Panc1 (cell line): Measurements from ENCODE around the gene CFAP100.

Experiments used
- POLR2AphosphoS5 ChIP-seq: IDR thresholded peaks from 2 replicates; pipeline ENCODE4 v1.6.1; 2012; ENCODE audit warnings: mild to moderate bottlenecking, low read depth, low read length, moderate library complexity
- REST ChIP-seq, 2 experiments: IDR thresholded peaks; 2 replicates each; pipeline ENCODE4 v1.6.1; 2011 to 2012; ENCODE audit warnings: low read depth in 2 of 2, control low read depth in 1 of 2, low read length in 1 of 2, mild to moderate bottlenecking in 1 of 2, moderate library complexity in 1 of 2; ENCODE audit not compliant: insufficient read depth in 1 of 2
- SIN3A ChIP-seq: IDR thresholded peaks from 2 replicates; pipeline ENCODE4 v1.6.1; 2012; ENCODE audit warnings: low read depth, mild to moderate bottlenecking, low read length, moderate library complexity, borderline replicate concordance; ENCODE audit not compliant: insufficient read depth
- TCF7L2 ChIP-seq: IDR thresholded peaks from 2 replicates; pipeline ENCODE4 v1.6.1; 2011; ENCODE audit warnings: mild to moderate bottlenecking, low read depth, low read length, inconsistent platforms
- TF ChIP-seq, protein P1 (sequence below): fragments of 450-650 bp; IDR thresholded peaks from 2 replicates; pipeline ENCODE4 v1.5.1; 2017; ENCODE audit warnings: mild to moderate bottlenecking

DNA sequence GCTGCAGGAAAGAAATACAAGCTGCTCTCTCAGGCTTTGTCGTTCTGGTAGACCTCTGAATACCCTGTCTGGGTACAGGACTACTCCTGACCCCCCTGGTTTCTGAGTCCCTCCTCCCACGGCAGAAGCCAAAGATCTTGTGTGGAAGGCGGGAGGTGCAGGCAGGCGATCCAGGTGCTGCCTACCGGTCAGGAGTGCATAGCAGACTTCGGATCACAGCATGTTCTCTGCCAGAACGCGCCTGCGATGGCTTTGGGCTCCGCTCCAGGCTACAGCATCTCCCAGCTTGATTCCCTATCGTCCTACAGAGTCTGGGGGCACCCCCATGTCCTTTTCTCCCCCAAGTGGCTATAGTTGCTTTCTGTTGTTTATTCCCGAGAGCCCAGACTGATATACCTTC lies 2.5 kb upstream of the CFAP100 start:
- TF ChIP-seq POLR2AphosphoS5 (no peak), TCF7L2 (no peak), REST (IDR thresholded peaks at IDR 0.05; ENCODE audit: insufficient read depth in 1 of 2, low read depth in 2 of 2, low read length in 1 of 2) (no peak), SIN3A (no peak)
- TF ChIP-seq, protein P1, sequence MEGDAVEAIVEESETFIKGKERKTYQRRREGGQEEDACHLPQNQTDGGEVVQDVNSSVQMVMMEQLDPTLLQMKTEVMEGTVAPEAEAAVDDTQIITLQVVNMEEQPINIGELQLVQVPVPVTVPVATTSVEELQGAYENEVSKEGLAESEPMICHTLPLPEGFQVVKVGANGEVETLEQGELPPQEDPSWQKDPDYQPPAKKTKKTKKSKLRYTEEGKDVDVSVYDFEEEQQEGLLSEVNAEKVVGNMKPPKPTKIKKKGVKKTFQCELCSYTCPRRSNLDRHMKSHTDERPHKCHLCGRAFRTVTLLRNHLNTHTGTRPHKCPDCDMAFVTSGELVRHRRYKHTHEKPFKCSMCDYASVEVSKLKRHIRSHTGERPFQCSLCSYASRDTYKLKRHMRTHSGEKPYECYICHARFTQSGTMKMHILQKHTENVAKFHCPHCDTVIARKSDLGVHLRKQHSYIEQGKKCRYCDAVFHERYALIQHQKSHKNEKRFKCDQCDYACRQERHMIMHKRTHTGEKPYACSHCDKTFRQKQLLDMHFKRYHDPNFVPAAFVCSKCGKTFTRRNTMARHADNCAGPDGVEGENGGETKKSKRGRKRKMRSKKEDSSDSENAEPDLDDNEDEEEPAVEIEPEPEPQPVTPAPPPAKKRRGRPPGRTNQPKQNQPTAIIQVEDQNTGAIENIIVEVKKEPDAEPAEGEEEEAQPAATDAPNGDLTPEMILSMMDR: no peak
